HepG2 (cell line): ENCODE data around the gene STC2. TPM values are rescaled to one million over a fixed set of nuclear protein-coding genes. Genes with fewer than 3 reads are reported as not detected.
A peak's percentile ranks its signal among the peaks of the same experiment; 100 is the strongest.

Experiments
- ATF1 ChIP-seq: IDR thresholded peaks from 2 replicates; pipeline ENCODE4 v1.6.1; 2016; ENCODE audit warnings: mild to moderate bottlenecking, control low read depth
- CHD4 ChIP-seq: fragments of 200-600 bp; sonication (generic); IDR thresholded peaks from 2 replicates; pipeline ENCODE4 v1.7.0; 2017; ENCODE audit warnings: mild to moderate bottlenecking, low read length, borderline replicate concordance
- HNRNPH1 ChIP-seq: fragments of 200-400 bp; formaldehyde crosslinking; optimal IDR thresholded peaks from 2 replicates; pipeline ENCODE3; 2017; ENCODE audit warnings: mild to moderate bottlenecking, low read depth, low read length
- HOXA9 ChIP-seq: sonication (generic); formaldehyde crosslinking; IDR thresholded peaks from 2 replicates; pipeline ENCODE4 v1.8.1; 2022; ENCODE audit warnings: missing genetic modification reagents, mild to moderate bottlenecking, moderate library complexity, borderline replicate concordance
- IRX3 ChIP-seq: sonication (generic); formaldehyde crosslinking; IDR thresholded peaks from 2 replicates; pipeline ENCODE4 v1.8.1; 2023; ENCODE audit warnings: mild to moderate bottlenecking, low read depth, missing genetic modification reagents, borderline replicate concordance
- KLF6 ChIP-seq: IDR thresholded peaks from 2 replicates; pipeline ENCODE4 v1.8.0; 2016; ENCODE audit warnings: missing biosample characterization, missing genetic modification reagents
- MAFG ChIP-seq: sonication (generic); formaldehyde crosslinking; IDR thresholded peaks from 2 replicates; pipeline ENCODE4 v1.5.1; 2020; ENCODE audit warnings: mild to moderate bottlenecking, missing genetic modification reagents
- MIER3 ChIP-seq: IDR thresholded peaks from 2 replicates; pipeline ENCODE4 v1.6.1; 2016; ENCODE audit warnings: missing compliant biosample characterization, borderline replicate concordance
- NFRKB ChIP-seq: fragments of 450-650 bp; IDR thresholded peaks from 2 replicates; pipeline ENCODE4 v1.6.1; 2017
- NR2F2 ChIP-seq: IDR thresholded peaks from 2 replicates; pipeline ENCODE4 v1.6.1; 2012; ENCODE audit warnings: low read depth, inconsistent platforms, borderline replicate concordance
- PLRG1 ChIP-seq: fragments of 450-650 bp; conservative IDR thresholded peaks from 2 replicates; pipeline ENCODE4 v1.6.1; 2016
- RBM39 ChIP-seq: fragments of 200-400 bp; formaldehyde crosslinking; IDR thresholded peaks from one replicate; pipeline ENCODE4 v1.6.1; 2018; ENCODE audit warnings: antibody characterized with exemption, mild to moderate bottlenecking, low read depth, low read length; ENCODE audit not compliant: poor library complexity, severe bottlenecking
- RFXANK ChIP-seq: IDR thresholded peaks from 2 replicates; pipeline ENCODE4 v1.6.1; 2016
- SMAD9 ChIP-seq: sonication (generic); formaldehyde crosslinking; IDR thresholded peaks from 2 replicates; pipeline ENCODE4 v1.5.1; 2020; ENCODE audit warnings: mild to moderate bottlenecking, missing genetic modification reagents
- THYN1 ChIP-seq: sonication (generic); formaldehyde crosslinking; IDR thresholded peaks from 2 replicates; pipeline ENCODE4 v1.8.1; 2023; ENCODE audit warnings: low read depth, mild to moderate bottlenecking, moderate library complexity, missing genetic modification reagents, borderline replicate concordance
- TOE1 ChIP-seq: sonication (generic); formaldehyde crosslinking; IDR thresholded peaks from 2 replicates; pipeline ENCODE4 v1.4.0; 2020; ENCODE audit warnings: mild to moderate bottlenecking, missing genetic modification reagents
- ZNF12 ChIP-seq: sonication (generic); formaldehyde crosslinking; IDR thresholded peaks from 2 replicates; pipeline ENCODE4 v1.5.0; 2020; ENCODE audit warnings: missing genetic modification reagents
- ZNF124 ChIP-seq: sonication (generic); formaldehyde crosslinking; IDR thresholded peaks from 2 replicates; pipeline ENCODE4 v1.4.0; 2020; ENCODE audit warnings: missing genetic modification reagents
- ZNF24 ChIP-seq: fragments of 450-650 bp; IDR thresholded peaks from 2 replicates; pipeline ENCODE4 v1.6.1; 2017; ENCODE audit warnings: antibody characterized with exemption, mild to moderate bottlenecking
- ZNF367 ChIP-seq: sonication (generic); formaldehyde crosslinking; IDR thresholded peaks from 2 replicates; pipeline ENCODE4 v1.4.0; 2020; ENCODE audit warnings: missing genetic modification reagents, borderline replicate concordance
- ZNF605 ChIP-seq: sonication (generic); formaldehyde crosslinking; IDR thresholded peaks from 2 replicates; pipeline ENCODE4 v1.8.0; 2022; ENCODE audit warnings: mild to moderate bottlenecking, missing genetic modification reagents
- ZNF614 ChIP-seq: IDR thresholded peaks from 2 replicates; pipeline ENCODE4 v1.6.1; 2018; ENCODE audit warnings: missing biosample characterization, missing genetic modification reagents, inconsistent platforms, borderline replicate concordance
- ZNF674 ChIP-seq: sonication (generic); formaldehyde crosslinking; IDR thresholded peaks from 2 replicates; pipeline ENCODE4 v1.5.0; 2020; ENCODE audit warnings: low read depth, mild to moderate bottlenecking, missing genetic modification reagents
- polyA plus RNA-seq, 8 experiments: library from polyadenylated mRNA; depleted of rRNA in 3 of 8; stranded (reverse) in 7 of 8; unstranded in 1 of 8; fragments of >200 nt; fragmentation: Illumina TruSeq in 4 of 8; extraction: Trizol in 4 of 8; gene quantifications; 2 replicates each; pipeline versions ENCODE4 v1.2.1 to v1.2.3, GENCODE V29; 2011 to 2016; ENCODE audit warnings: low read depth in 4 of 8, missing spikeins in 1 of 8, mixed read lengths in 1 of 8; ENCODE audit not compliant: insufficient read depth in 1 of 8
- total RNA-seq, 5 experiments: library from RNA; depleted of rRNA; stranded (reverse); fragments of >200 nt; fragmentation: Illumina TruSeq; extraction: Trizol; gene quantifications; 2 replicates each; pipeline ENCODE4 v1.2.3, GENCODE V29; 2016; ENCODE audit warnings: low read depth in 1 of 5
- TF ChIP-seq, protein P1 (sequence below): sonication (generic); formaldehyde crosslinking; conservative IDR thresholded peaks from 2 replicates; pipeline ENCODE4 v1.4.0; 2020; ENCODE audit warnings: missing genetic modification reagents
- TF ChIP-seq, protein P2 (sequence below): sonication (generic); IDR thresholded peaks from 2 replicates; pipeline ENCODE4 v1.6.1; 2016; ENCODE audit warnings: low read depth, borderline replicate concordance
- TF ChIP-seq, protein P3 (sequence below): sonication (generic); formaldehyde crosslinking; IDR thresholded peaks from 2 replicates; pipeline ENCODE4 v1.5.1; 2020; ENCODE audit warnings: missing genetic modification reagents, mild to moderate bottlenecking, borderline replicate concordance
- TF ChIP-seq, protein P4 (sequence below): sonication (generic); formaldehyde crosslinking; conservative IDR thresholded peaks from 2 replicates; pipeline ENCODE4 v1.8.0; 2022; ENCODE audit warnings: missing genetic modification reagents
- TF ChIP-seq, protein P5 (sequence below): sonication (generic); formaldehyde crosslinking; IDR thresholded peaks from 2 replicates; pipeline ENCODE4 v1.5.0; 2020; ENCODE audit warnings: missing genetic modification reagents, mild to moderate bottlenecking, borderline replicate concordance

The STC2 gene
- total and polyA plus RNA-seq, 2 of the 13 experiments (the other 11 are each of a cell fraction or from before 2014, with no cell fraction given) = 27.1 to 69.2 TPM

DNA sequence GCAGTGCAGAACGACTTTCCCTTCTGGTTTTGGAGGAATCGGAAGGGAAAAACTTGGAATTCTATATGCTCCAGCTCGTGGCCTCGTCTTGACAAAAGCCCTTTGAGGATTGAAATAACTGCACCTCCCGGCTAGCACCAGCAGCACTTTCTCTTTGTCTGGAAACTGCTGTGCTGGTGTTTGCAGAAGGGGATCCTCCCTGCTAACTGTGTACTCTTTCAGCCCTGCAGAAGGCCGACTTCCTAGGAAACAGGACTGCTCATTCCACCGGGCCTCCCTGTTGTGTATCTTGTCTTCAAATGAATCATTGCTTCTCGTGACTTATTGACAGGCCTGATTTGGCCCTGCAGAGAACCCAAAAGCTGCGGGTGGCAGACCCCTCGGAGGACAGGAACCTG is 23.6 kb downstream of the STC2 start (continued):
- TF ChIP-seq, protein P1, sequence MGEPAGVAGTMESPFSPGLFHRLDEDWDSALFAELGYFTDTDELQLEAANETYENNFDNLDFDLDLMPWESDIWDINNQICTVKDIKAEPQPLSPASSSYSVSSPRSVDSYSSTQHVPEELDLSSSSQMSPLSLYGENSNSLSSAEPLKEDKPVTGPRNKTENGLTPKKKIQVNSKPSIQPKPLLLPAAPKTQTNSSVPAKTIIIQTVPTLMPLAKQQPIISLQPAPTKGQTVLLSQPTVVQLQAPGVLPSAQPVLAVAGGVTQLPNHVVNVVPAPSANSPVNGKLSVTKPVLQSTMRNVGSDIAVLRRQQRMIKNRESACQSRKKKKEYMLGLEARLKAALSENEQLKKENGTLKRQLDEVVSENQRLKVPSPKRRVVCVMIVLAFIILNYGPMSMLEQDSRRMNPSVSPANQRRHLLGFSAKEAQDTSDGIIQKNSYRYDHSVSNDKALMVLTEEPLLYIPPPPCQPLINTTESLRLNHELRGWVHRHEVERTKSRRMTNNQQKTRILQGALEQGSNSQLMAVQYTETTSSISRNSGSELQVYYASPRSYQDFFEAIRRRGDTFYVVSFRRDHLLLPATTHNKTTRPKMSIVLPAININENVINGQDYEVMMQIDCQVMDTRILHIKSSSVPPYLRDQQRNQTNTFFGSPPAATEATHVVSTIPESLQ = no peak
- no peak for TF ChIP-seq HNRNPH1
- TF ChIP-seq, protein P2, sequence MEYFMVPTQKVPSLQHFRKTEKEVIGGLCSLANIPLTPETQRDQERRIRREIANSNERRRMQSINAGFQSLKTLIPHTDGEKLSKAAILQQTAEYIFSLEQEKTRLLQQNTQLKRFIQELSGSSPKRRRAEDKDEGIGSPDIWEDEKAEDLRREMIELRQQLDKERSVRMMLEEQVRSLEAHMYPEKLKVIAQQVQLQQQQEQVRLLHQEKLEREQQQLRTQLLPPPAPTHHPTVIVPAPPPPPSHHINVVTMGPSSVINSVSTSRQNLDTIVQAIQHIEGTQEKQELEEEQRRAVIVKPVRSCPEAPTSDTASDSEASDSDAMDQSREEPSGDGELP = peak; percentile 45; the same call in 1 of the 2 replicates
- TF ChIP-seq IRX3 (CRISPR knock-in tag) = no peak
- TF ChIP-seq NFRKB = no peak
- TF ChIP-seq, protein P3, sequence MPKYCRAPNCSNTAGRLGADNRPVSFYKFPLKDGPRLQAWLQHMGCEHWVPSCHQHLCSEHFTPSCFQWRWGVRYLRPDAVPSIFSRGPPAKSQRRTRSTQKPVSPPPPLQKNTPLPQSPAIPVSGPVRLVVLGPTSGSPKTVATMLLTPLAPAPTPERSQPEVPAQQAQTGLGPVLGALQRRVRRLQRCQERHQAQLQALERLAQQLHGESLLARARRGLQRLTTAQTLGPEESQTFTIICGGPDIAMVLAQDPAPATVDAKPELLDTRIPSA (CRISPR knock-in tag) = no peak
- TF ChIP-seq ZNF605 (CRISPR knock-in tag) = no peak
- TF ChIP-seq NR2F2 = 0 out of 2 replicates have a peak, but pooled peaks have one; percentile 16
- TF ChIP-seq RBM39 = no peak
- TF ChIP-seq, protein P4, sequence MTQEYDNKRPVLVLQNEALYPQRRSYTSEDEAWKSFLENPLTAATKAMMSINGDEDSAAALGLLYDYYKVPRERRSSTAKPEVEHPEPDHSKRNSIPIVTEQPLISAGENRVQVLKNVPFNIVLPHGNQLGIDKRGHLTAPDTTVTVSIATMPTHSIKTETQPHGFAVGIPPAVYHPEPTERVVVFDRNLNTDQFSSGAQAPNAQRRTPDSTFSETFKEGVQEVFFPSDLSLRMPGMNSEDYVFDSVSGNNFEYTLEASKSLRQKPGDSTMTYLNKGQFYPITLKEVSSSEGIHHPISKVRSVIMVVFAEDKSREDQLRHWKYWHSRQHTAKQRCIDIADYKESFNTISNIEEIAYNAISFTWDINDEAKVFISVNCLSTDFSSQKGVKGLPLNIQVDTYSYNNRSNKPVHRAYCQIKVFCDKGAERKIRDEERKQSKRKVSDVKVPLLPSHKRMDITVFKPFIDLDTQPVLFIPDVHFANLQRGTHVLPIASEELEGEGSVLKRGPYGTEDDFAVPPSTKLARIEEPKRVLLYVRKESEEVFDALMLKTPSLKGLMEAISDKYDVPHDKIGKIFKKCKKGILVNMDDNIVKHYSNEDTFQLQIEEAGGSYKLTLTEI (CRISPR knock-in tag) = no peak
- TF ChIP-seq ZNF24 = no peak
- TF ChIP-seq THYN1 (CRISPR knock-in tag) = no peak
- peak; percentile 68; the same call in 1 of the 2 replicates for TF ChIP-seq MIER3 (CRISPR knock-in tag)
- TF ChIP-seq ZNF367 (CRISPR knock-in tag) = no peak
- TF ChIP-seq ATF1 = no peak
- TF ChIP-seq RFXANK (CRISPR knock-in tag) = no peak; the same call in 1 of the 2 replicates
- no peak for TF ChIP-seq HOXA9 (CRISPR knock-in tag)
- peak; percentile 38; the same call in 1 of the 2 replicates for TF ChIP-seq ZNF12 (CRISPR knock-in tag)
- TF ChIP-seq, protein P5, sequence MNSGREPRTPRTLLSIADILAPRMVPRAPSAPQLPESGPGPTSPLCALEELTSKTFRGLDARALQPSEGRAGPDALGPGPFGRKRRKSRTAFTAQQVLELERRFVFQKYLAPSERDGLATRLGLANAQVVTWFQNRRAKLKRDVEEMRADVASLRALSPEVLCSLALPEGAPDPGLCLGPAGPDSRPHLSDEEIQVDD (CRISPR knock-in tag) = no peak
- no peak for TF ChIP-seq TOE1 (CRISPR knock-in tag)
- peak; percentile 36; the same call in 1 of the 2 replicates for TF ChIP-seq KLF6 (CRISPR knock-in tag)
- TF ChIP-seq ZNF124 (CRISPR knock-in tag) = no peak
- TF ChIP-seq MAFG (CRISPR knock-in tag) = no peak
- no peak for TF ChIP-seq CHD4
- TF ChIP-seq PLRG1 = no peak
- no peak for TF ChIP-seq ZNF614 (CRISPR knock-in tag)
- no peak for TF ChIP-seq SMAD9
- no peak for TF ChIP-seq ZNF674 (CRISPR knock-in tag)
